ENCODE results near the gene ALG8. TPM values are rescaled to one million over a fixed set of nuclear protein-coding genes. Genes with fewer than 3 reads are reported as not detected.

The ALG8 gene
- polyA plus RNA-seq, 1 donor from 2014 or later, result 42.1 TPM

DNA sequence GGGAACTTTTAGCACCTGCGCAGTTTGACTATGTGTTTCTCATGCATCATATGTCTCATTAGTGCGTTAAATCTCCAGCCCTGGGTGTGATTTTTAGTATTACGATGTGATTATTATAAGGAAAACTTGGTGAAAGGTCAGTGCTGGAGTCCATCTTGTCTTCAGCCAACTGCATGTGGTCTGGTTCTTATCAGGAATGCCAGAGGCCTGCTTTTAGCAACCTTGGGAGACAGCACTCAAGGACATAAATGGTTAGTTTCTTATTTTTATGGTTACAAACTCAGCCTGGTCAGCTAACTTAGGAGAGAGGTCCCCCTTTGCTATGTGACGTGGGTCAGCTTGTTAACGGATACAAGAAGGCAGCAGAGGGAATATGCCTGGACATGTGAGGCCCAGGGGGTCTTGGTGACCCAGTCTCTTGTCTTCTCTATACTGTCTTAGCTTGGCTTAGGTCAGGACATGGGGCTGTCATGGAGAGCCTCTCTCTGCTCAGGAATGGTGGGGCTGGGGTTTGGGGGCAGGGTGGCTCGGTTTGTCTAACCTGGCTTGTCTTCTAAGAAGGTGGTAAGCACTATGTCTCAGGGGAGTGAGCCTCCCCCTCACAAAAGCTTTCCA, 27.5 kb upstream of the ALG8 start:
- Histone ChIP-seq H3K27me3 (ENCODE audit: insufficient read depth, low read depth, low read length) (no peaks in the 10 kb centered on the region), H3K36me3 (ENCODE audit: insufficient read depth, low read length) (no peaks in the 10 kb centered on the region), H3K4me2 (ENCODE audit: low read length) (no peak overlapping the region), H2AFZ (ENCODE audit: low read depth, low read length) (no peak overlapping the region), H3K4me3 (ENCODE audit: low read length) (no peak overlapping the region), H3K27ac (ENCODE audit: low read length) (no peak overlapping the region), H3K9me3 (ENCODE audit: low read length) (no peaks in the 10 kb centered on the region), H4K20me1 (ENCODE audit: insufficient read depth) (no peaks in the 10 kb centered on the region), H3K9me2 (ENCODE audit: insufficient read depth, low read length) (no peaks in the 10 kb centered on the region), H3F3A (ENCODE audit: insufficient read depth, low read length, poor library complexity, severe bottlenecking) (no peaks in the 10 kb centered on the region), H3K9ac (ENCODE audit: low read length) (no peak overlapping the region), H3K79me2 (replicated peaks; ENCODE audit: insufficient read depth, low read length) (no peaks in the 10 kb centered on the region)
- no peak for TF ChIP-seq RAD21 (conservative IDR thresholded peaks at IDR 0.05)
- no peak for TF ChIP-seq EP300 (conservative IDR thresholded peaks at IDR 0.05; ENCODE audit: poor library complexity, severe bottlenecking)
- TF ChIP-seq POLR2AphosphoS5 (IDR thresholded peaks at IDR 0.05), result no peak
- TF ChIP-seq, protein P1, sequence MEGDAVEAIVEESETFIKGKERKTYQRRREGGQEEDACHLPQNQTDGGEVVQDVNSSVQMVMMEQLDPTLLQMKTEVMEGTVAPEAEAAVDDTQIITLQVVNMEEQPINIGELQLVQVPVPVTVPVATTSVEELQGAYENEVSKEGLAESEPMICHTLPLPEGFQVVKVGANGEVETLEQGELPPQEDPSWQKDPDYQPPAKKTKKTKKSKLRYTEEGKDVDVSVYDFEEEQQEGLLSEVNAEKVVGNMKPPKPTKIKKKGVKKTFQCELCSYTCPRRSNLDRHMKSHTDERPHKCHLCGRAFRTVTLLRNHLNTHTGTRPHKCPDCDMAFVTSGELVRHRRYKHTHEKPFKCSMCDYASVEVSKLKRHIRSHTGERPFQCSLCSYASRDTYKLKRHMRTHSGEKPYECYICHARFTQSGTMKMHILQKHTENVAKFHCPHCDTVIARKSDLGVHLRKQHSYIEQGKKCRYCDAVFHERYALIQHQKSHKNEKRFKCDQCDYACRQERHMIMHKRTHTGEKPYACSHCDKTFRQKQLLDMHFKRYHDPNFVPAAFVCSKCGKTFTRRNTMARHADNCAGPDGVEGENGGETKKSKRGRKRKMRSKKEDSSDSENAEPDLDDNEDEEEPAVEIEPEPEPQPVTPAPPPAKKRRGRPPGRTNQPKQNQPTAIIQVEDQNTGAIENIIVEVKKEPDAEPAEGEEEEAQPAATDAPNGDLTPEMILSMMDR (IDR thresholded peaks at IDR 0.05; ENCODE audit: poor library complexity, severe bottlenecking), result no peak
- TF ChIP-seq, protein P2, sequence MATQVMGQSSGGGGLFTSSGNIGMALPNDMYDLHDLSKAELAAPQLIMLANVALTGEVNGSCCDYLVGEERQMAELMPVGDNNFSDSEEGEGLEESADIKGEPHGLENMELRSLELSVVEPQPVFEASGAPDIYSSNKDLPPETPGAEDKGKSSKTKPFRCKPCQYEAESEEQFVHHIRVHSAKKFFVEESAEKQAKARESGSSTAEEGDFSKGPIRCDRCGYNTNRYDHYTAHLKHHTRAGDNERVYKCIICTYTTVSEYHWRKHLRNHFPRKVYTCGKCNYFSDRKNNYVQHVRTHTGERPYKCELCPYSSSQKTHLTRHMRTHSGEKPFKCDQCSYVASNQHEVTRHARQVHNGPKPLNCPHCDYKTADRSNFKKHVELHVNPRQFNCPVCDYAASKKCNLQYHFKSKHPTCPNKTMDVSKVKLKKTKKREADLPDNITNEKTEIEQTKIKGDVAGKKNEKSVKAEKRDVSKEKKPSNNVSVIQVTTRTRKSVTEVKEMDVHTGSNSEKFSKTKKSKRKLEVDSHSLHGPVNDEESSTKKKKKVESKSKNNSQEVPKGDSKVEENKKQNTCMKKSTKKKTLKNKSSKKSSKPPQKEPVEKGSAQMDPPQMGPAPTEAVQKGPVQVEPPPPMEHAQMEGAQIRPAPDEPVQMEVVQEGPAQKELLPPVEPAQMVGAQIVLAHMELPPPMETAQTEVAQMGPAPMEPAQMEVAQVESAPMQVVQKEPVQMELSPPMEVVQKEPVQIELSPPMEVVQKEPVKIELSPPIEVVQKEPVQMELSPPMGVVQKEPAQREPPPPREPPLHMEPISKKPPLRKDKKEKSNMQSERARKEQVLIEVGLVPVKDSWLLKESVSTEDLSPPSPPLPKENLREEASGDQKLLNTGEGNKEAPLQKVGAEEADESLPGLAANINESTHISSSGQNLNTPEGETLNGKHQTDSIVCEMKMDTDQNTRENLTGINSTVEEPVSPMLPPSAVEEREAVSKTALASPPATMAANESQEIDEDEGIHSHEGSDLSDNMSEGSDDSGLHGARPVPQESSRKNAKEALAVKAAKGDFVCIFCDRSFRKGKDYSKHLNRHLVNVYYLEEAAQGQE (IDR thresholded peaks at IDR 0.05; ENCODE audit: borderline replicate concordance), result no peak
- no peak for TF ChIP-seq TAF1 (IDR thresholded peaks at IDR 0.05; ENCODE audit: low read depth)
- TF ChIP-seq EZH2 (IDR thresholded peaks at IDR 0.05; ENCODE audit: borderline replicate concordance, insufficient read depth, low read length, poor library complexity, severe bottlenecking), result no peak
- TF ChIP-seq SMC3 (conservative IDR thresholded peaks at IDR 0.05; ENCODE audit: poor library complexity), result no peak
- TF ChIP-seq MXI1 (conservative IDR thresholded peaks at IDR 0.05; ENCODE audit: poor library complexity, severe bottlenecking), result no peak

DNA sequence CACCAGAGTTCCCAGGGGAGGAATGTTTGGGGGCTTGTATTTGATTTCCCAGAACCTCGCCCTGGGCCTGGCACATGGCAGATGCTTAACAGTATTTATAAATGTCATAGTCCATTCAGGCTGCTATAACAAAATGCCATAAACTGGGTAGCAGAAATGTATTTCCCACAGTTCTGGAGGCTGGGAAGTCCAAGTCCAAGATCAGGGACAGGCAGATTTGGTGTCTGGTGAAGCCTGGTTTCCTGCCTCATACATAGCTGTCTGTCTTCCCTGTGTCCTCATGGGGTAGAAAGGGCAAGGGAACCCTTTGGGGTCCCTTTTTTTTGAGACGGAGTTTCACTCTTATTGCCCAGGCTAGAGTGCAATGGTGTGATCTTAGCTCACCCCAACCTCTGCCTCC, 25.0 kb upstream of the ALG8 start:
- Histone ChIP-seq H3K9ac (ENCODE audit: low read length) (no peak overlapping the region), H3K9me3 (ENCODE audit: low read length) (no peaks in the 10 kb centered on the region), H3K27ac (ENCODE audit: low read length) (no peak overlapping the region), H3F3A (ENCODE audit: insufficient read depth, low read length, poor library complexity, severe bottlenecking) (no peaks in the 10 kb centered on the region), H3K9me2 (ENCODE audit: insufficient read depth, low read length) (no peaks in the 10 kb centered on the region), H3K4me2 (ENCODE audit: low read length) (no peak overlapping the region), H2AFZ (ENCODE audit: low read depth, low read length) (no peak overlapping the region), H4K20me1 (ENCODE audit: insufficient read depth) (no peaks in the 10 kb centered on the region), H3K79me2 (replicated peaks; ENCODE audit: insufficient read depth, low read length) (no peaks in the 10 kb centered on the region), H3K27me3 (ENCODE audit: insufficient read depth, low read depth, low read length) (no peaks in the 10 kb centered on the region), H3K4me3 (ENCODE audit: low read length) (no peak overlapping the region), H3K36me3 (ENCODE audit: insufficient read depth, low read length) (no peaks in the 10 kb centered on the region)
- TF ChIP-seq TAF1 (IDR thresholded peaks at IDR 0.05; ENCODE audit: low read depth), result no peak
- TF ChIP-seq, protein P2 (IDR thresholded peaks at IDR 0.05; ENCODE audit: borderline replicate concordance), result no peak
- TF ChIP-seq, protein P1 (IDR thresholded peaks at IDR 0.05; ENCODE audit: poor library complexity, severe bottlenecking), result no peak
- TF ChIP-seq EP300 (conservative IDR thresholded peaks at IDR 0.05; ENCODE audit: poor library complexity, severe bottlenecking), result no peak
- TF ChIP-seq MXI1 (conservative IDR thresholded peaks at IDR 0.05; ENCODE audit: poor library complexity, severe bottlenecking), result no peak
